CD4-positive, CD25-positive, alpha-beta regulatory T cell (primary cell): ENCODE data around the gene PIK3AP1. TPM values are rescaled to one million over a fixed set of nuclear protein-coding genes. Genes with fewer than 3 reads are reported as not detected.

Experiments
- ATAC-seq, 2 donors: fragments of 150-1000 bp; cut with Tn5 transposase; one replicate each; pipeline ENCODE4 v1.10.0; 2021; ENCODE audit warnings: low read depth in 2 of 2, moderate number of reproducible peaks in 2 of 2, moderate library complexity in 1 of 2
- DNase-seq, 3 donors: peaks; one replicate each; pipeline versions ENCODE4 v3.0.0 to v3.0.0-alpha.2; 2012 to 2022; ENCODE audit warnings: mixed read lengths in 1 of 3
- H3K27ac ChIP-seq: one replicate; pipeline ENCODE4 v1.7.0; 2013; ENCODE audit warnings: mild to moderate bottlenecking, low read length; ENCODE audit not compliant: insufficient read depth, poor library complexity, severe bottlenecking
- H3K27me3 ChIP-seq: one replicate; pipeline ENCODE4 v1.7.0; 2013; ENCODE audit warnings: low read length; ENCODE audit not compliant: control insufficient read depth, insufficient read depth
- H3K36me3 ChIP-seq: one replicate; pipeline ENCODE4 v1.7.0; 2013; ENCODE audit warnings: mild to moderate bottlenecking, low read length, moderate library complexity; ENCODE audit not compliant: control insufficient read depth, insufficient read depth
- H3K4me1 ChIP-seq: 2 replicates; pipeline ENCODE4 v1.7.0; 2013; ENCODE audit warnings: mild to moderate bottlenecking, low read length; ENCODE audit not compliant: insufficient read depth, control insufficient read depth, poor library complexity, severe bottlenecking
- H3K4me3 ChIP-seq: one replicate; pipeline ENCODE4 v1.7.0; 2013; ENCODE audit warnings: low read depth, mild to moderate bottlenecking, low read length, moderate library complexity
- H3K9me3 ChIP-seq, 2 experiments: 1 replicate in 1 of 2; 2 replicates in 1 of 2; pipeline ENCODE4 v1.7.0; 2013; ENCODE audit warnings: low read length in 2 of 2, mild to moderate bottlenecking in 1 of 2, moderate library complexity in 1 of 2; ENCODE audit not compliant: control insufficient read depth in 2 of 2
- H3K27ac Mint-ChIP-seq, 3 donors: one replicate each; pipeline ENCODE4 v1.8.0; 2020 to 2022; ENCODE audit warnings: mild to moderate bottlenecking in 3 of 3, mixed read lengths in 3 of 3, moderate library complexity in 2 of 3
- H3K27me3 Mint-ChIP-seq: one replicate; pipeline ENCODE4 v1.8.0; 2022; ENCODE audit warnings: mild to moderate bottlenecking, mixed read lengths
- H3K36me3 Mint-ChIP-seq: one replicate; pipeline ENCODE4 v1.8.0; 2020; ENCODE audit warnings: mixed read lengths
- H3K4me1 Mint-ChIP-seq, 4 donors: one replicate each; pipeline ENCODE4 v1.8.0; 2020 to 2022; ENCODE audit warnings: mixed read lengths in 4 of 4, mild to moderate bottlenecking in 1 of 4
- H3K4me3 Mint-ChIP-seq, 4 donors: one replicate each; pipeline ENCODE4 v1.8.0; 2020 to 2022; ENCODE audit warnings: mild to moderate bottlenecking in 4 of 4, mixed read lengths in 4 of 4, moderate library complexity in 3 of 4
- H3K9me3 Mint-ChIP-seq, 7 donors: one replicate each; pipeline ENCODE4 v1.8.0; 2020 to 2022; ENCODE audit warnings: mixed read lengths in 7 of 7, mild to moderate bottlenecking in 3 of 7, moderate library complexity in 2 of 7
- polyA plus RNA-seq, 4 donors: library from polyadenylated mRNA; unstranded; fragments of 300-500 nt; fragmentation: Illumina TruSeq; gene quantifications; one replicate each; pipeline ENCODE4 v1.2.3, GENCODE V29; 2021
- total RNA-seq: library from RNA; stranded (reverse); gene quantifications from one replicate; pipeline ENCODE4 v1.2.3, GENCODE V29; 2022

PIK3AP1 gene
- total and polyA plus RNA-seq, 5 donors from 2014 or later: 0.92 to 3.5 (median 1.7) TPM

DNA sequence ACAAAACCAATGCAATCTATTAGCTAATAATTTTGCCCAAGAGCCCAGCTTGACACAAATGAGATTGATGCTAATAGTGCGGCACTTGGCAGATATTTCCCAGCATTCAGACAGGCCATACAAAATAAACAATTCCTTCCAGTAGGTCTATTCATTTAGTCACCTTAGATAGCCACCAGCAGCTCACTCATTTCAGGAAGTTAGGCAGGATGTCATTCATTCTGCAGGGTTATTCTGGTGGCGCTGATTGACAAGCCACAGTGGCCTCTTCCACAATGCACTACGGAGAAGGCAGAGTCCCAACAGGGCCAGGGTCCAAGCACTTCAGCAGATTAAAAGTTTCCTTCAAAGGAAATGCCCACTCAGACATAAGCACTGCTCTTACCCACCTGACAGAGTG, 55.8 kb downstream of the PIK3AP1 start:
- H3K27ac Mint-ChIP-seq: no peak overlapping the region
- H3K27me3 ChIP-seq: no peaks in the 10 kb centered on the region
- H3K4me3 Mint-ChIP-seq: no peak overlapping the region
- H3K36me3 ChIP-seq: no peaks in the 10 kb centered on the region
- DNase-seq (no peak), ATAC-seq (no peak)
- H3K4me3 ChIP-seq: no peak overlapping the region
- H3K36me3 Mint-ChIP-seq: peaks cover 4% of the 10 kb centered on the region
- H3K27ac ChIP-seq: no peak overlapping the region
- H3K4me1 Mint-ChIP-seq: peaks cover 0 to 2% (median 0%) of the 10 kb centered on the region in 4 donors
- H3K4me1 ChIP-seq: no peaks in the 10 kb centered on the region
- no peaks in the 10 kb centered on the region for H3K27me3 Mint-ChIP-seq
- no peaks in the 10 kb centered on the region for H3K9me3 ChIP-seq
- H3K9me3 Mint-ChIP-seq: no peaks in the 10 kb centered on the region

DNA sequence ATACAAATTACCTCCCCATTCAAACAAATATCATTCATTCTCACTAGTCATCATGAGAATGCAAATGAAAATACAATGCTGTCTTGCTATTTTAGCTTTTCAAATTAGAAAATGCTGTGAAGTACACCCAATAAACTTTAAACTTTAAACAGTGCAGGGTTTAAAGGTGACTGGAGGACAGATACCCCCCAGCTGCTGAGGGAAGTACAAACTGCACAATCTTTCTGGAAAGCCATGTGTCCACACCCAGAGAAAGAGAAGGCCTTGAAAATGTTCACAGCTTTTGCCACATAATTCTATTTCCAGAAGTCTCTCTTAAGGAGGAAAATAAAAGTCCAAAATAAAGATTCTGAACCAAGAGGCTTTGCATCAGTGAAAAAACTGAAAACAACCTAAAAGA, 56.5 kb downstream of the PIK3AP1 start:
- Mint-ChIP-seq H3K27ac (no peak overlapping the region), H3K27me3 (no peaks in the 10 kb centered on the region), H3K36me3 (peaks cover 4% of the 10 kb centered on the region), H3K9me3 (no peaks in the 10 kb centered on the region), H3K4me3 (no peak overlapping the region), H3K4me1 (peaks cover 0 to 2% (median 0%) of the 10 kb centered on the region in 4 donors)
- Histone ChIP-seq H3K27me3 (no peaks in the 10 kb centered on the region), H3K4me1 (no peaks in the 10 kb centered on the region), H3K9me3 (no peaks in the 10 kb centered on the region), H3K4me3 (no peak overlapping the region), H3K36me3 (no peaks in the 10 kb centered on the region), H3K27ac (no peak overlapping the region)
- ATAC-seq: no peak
- no peak for DNase-seq

DNA sequence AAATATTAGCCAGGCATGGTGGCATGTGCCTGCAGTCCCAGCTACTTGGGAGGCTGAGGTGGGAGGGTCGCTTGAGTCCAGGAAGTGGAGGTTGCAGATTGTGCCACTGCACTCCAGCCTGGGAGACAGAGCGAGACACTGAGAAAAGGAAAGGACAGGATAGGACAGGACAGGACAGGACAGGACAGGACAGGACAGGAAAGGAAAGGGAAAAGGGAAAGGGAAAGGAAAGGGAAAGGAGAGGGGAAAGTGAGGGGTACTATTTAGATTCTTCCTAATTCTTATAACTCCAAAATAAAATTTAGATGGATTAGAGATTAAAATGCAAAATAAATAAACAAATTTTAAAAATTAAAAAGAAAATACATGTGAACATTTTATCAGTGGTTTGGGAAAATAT, 58.7 kb downstream of the PIK3AP1 start:
- DNase-seq (no peak), ATAC-seq (no peak)
- Mint-ChIP-seq H3K27ac (no peak overlapping the region), H3K9me3 (no peaks in the 10 kb centered on the region), H3K36me3 (no peaks in the 10 kb centered on the region), H3K4me3 (no peak overlapping the region), H3K4me1 (peaks cover 0 to 2% (median 0%) of the 10 kb centered on the region in 4 donors), H3K27me3 (no peaks in the 10 kb centered on the region)
- Histone ChIP-seq H3K4me1 (no peaks in the 10 kb centered on the region), H3K27me3 (no peaks in the 10 kb centered on the region), H3K9me3 (no peaks in the 10 kb centered on the region), H3K36me3 (no peaks in the 10 kb centered on the region), H3K27ac (no peak overlapping the region), H3K4me3 (no peak overlapping the region)

DNA sequence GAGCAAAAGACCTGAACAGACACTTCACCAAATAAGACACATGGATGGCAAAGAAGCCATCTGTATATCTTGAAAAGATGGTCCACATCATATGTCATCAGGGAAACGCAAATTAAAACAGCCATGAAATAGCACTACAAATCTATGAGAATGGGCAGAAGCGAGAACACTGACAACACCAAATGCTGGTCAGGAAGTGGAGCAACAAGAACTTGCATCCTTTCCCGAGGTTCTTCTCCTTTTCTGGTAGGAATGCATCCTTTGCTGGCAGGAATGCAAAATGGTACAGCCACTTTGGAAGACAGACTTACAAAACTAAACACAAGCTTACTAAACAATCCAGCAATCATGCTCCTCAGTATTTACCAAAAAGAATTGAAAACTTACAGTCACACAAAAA, 60.0 kb downstream of the PIK3AP1 start:
- Mint-ChIP-seq H3K27ac (no peak overlapping the region), H3K4me3 (no peak overlapping the region), H3K4me1 (peaks cover 0 to 4% (median 0%) of the 10 kb centered on the region in 4 donors), H3K36me3 (no peaks in the 10 kb centered on the region), H3K27me3 (no peaks in the 10 kb centered on the region), H3K9me3 (peaks cover 0 to 1% (median 0%) of the 10 kb centered on the region in 7 donors)
- ATAC-seq: no peak
- H3K36me3 ChIP-seq: no peaks in the 10 kb centered on the region
- H3K4me1 ChIP-seq: no peaks in the 10 kb centered on the region
- H3K27ac ChIP-seq: no peak overlapping the region
- no peaks in the 10 kb centered on the region for H3K27me3 ChIP-seq
- DNase-seq: no peak
- H3K9me3 ChIP-seq: no peaks in the 10 kb centered on the region
- H3K4me3 ChIP-seq: no peak overlapping the region

DNA sequence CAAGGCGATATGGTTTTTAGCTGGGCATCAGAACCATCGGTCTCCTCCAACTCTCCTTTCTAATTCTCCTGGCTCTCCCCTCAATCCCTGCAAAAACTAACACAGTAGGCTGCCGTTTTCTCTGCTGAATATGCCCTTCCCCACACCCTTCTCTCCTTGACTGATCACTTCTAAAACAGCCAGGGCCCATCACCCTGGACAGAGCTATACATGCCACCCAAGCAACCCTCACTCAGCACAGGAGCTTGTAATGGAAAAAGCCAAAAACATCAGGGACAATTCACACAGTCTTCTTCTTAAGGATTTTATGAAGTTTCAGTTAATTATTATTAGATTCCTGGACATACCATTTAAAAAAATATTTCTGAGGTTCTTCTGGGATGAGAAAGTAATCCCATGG, 61.5 kb downstream of the PIK3AP1 start:
- Histone ChIP-seq H3K4me3 (no peak overlapping the region), H3K9me3 (no peaks in the 10 kb centered on the region), H3K27ac (no peak overlapping the region), H3K4me1 (no peaks in the 10 kb centered on the region), H3K27me3 (no peaks in the 10 kb centered on the region), H3K36me3 (no peaks in the 10 kb centered on the region)
- Mint-ChIP-seq H3K4me3 (no peak overlapping the region), H3K36me3 (no peaks in the 10 kb centered on the region), H3K9me3 (peaks cover 0 to 1% (median 0%) of the 10 kb centered on the region in 7 donors), H3K4me1 (peaks cover 0 to 2% (median 0%) of the 10 kb centered on the region in 4 donors), H3K27ac (no peak overlapping the region), H3K27me3 (no peaks in the 10 kb centered on the region)
- DNase-seq (no peak), ATAC-seq (no peak)

DNA sequence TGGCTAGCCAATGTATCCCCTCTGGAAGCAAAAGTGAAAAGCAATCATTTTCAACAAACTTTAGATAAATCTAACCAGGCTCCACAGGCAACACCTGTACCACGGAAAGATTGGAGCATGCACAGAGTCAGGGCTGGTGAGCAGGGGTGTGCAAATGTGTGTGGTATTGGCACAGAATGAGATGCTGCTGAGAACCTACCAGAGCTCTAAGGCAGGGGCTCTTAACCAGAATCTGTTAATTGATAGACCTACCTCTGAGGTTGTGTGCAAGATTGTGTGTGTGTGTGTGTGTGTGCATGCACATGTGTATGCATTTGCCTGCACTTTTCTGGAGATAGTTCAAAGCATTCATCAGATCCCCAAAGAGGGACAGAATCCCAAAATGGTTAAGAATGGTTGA, 62.9 kb downstream of the PIK3AP1 start:
- Mint-ChIP-seq H3K4me1 (peaks cover 0 to 2% (median 0%) of the 10 kb centered on the region in 4 donors), H3K4me3 (no peak overlapping the region), H3K9me3 (peaks cover 0 to 1% (median 0%) of the 10 kb centered on the region in 7 donors), H3K27me3 (no peaks in the 10 kb centered on the region), H3K36me3 (no peaks in the 10 kb centered on the region), H3K27ac (no peak overlapping the region)
- Histone ChIP-seq H3K9me3 (no peaks in the 10 kb centered on the region), H3K36me3 (no peaks in the 10 kb centered on the region), H3K4me1 (no peaks in the 10 kb centered on the region), H3K27ac (no peak overlapping the region), H3K27me3 (no peaks in the 10 kb centered on the region), H3K4me3 (no peak overlapping the region)
- ATAC-seq (no peak), DNase-seq (no peak)

DNA sequence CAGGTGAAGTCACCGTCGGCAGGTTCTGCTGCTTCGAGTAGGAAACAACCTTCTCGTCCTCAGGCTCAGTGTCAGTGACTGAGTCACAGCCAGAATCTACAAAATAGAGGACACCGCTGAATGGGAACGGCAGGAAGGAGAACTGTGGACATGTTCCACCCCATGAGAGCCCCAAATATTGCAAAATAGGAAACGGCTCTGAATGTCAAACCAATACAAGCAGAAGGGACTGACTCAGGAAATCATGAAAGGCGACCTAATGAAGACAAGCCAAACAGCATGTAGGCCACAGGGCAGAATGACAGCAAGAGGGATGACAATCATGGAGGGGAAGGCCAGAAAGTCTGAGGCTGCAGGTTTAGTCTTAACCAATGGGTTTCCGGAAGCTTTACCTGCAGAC, 63.5 kb downstream of the PIK3AP1 start:
- no peaks in the 10 kb centered on the region for H3K36me3 ChIP-seq
- DNase-seq (no peak), ATAC-seq (no peak)
- no peaks in the 10 kb centered on the region for H3K9me3 ChIP-seq
- Mint-ChIP-seq H3K9me3 (peaks cover 0 to 1% (median 0%) of the 10 kb centered on the region in 7 donors), H3K27ac (no peak overlapping the region), H3K4me3 (no peak overlapping the region), H3K27me3 (no peaks in the 10 kb centered on the region), H3K36me3 (no peaks in the 10 kb centered on the region), H3K4me1 (peaks cover 0 to 4% (median 3%) of the 10 kb centered on the region in 4 donors)
- H3K4me1 ChIP-seq: peaks cover 2% of the 10 kb centered on the region
- H3K27ac ChIP-seq: no peak overlapping the region
- H3K27me3 ChIP-seq: no peaks in the 10 kb centered on the region
- no peak overlapping the region for H3K4me3 ChIP-seq

DNA sequence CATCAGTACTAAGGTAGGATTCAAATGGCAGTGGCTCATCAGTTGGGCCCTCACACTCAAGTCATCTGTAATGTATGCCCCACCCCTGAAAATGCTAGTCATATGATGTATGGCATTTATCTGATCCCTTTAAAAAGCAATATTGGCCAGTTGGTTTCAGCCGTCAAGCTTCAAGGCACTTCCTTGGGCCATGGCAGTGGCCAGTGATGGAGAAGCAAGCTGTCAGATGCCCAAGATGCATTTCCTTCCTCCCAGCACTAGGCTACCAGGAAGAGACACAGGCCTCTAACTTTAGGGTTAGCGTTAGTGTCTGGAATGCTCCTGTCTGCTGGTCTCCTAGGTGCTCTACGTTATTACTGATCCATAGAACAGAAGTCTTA, 64.1 kb downstream of the PIK3AP1 start:
- H3K36me3 ChIP-seq: no peaks in the 10 kb centered on the region

More for the DNA sequence above, 64.1 kb downstream of the PIK3AP1 start:
- Histone ChIP-seq H3K4me3 (no peak overlapping the region), H3K4me1 (peaks cover 6% of the 10 kb centered on the region), H3K27ac (no peak overlapping the region), H3K27me3 (no peaks in the 10 kb centered on the region), H3K9me3 (no peaks in the 10 kb centered on the region)
- H3K27ac Mint-ChIP-seq: no peak overlapping the region
- no peaks in the 10 kb centered on the region for H3K27me3 Mint-ChIP-seq
- H3K4me3 Mint-ChIP-seq: no peak overlapping the region
- peaks cover 0 to 1% (median 0%) of the 10 kb centered on the region in 7 donors for H3K9me3 Mint-ChIP-seq
- DNase-seq (no peak), ATAC-seq (no peak)
- H3K4me1 Mint-ChIP-seq: peaks cover 0 to 11% (median 6%) of the 10 kb centered on the region in 4 donors
- no peaks in the 10 kb centered on the region for H3K36me3 Mint-ChIP-seq
